ENCODE measurements around the gene GMDS.

The GMDS gene

DNA sequence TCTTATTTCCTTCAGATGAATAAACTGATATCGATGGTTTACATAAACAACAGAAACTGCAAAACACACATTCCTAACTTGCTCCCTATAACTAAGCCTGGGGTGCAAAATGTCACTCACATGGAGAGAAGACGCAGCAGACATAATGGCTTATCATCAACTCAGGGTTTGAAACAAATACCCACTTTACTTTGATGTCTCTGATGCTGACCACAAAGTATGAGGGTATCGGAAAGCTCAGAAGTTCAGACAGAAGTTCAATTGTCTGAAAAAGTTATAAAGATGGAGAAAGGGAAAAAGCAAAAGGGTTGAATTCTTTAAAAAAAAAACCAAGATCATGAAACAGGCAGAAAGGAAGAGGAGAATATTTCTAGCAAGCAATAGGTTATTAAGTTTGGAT lies 533.0 kb downstream of the GMDS start:
- Histone ChIP-seq H3K23ac (ENCODE audit: low read length in 2 of 2) (no peak overlapping the region), H2BK120ac (ENCODE audit: low read depth, low read length) (no peak overlapping the region), H3K4me3 (ENCODE audit: insufficient read depth in 1 of 2, low read depth in 1 of 2, low read length in 2 of 2) (no peak overlapping the region), H3K4me2 (ENCODE audit: low read length, poor library complexity, severe bottlenecking) (no peak overlapping the region), H3K27me3 (ENCODE audit: control insufficient read depth in 1 of 2, insufficient read depth in 1 of 2, low read length in 2 of 2) (no peaks in the 10 kb centered on the region), H2BK12ac (ENCODE audit: low read length in 2 of 2) (no peak overlapping the region), H3K4ac (ENCODE audit: low read depth in 1 of 2, low read length in 2 of 2) (no peak overlapping the region), H4K91ac (ENCODE audit: low read length) (no peak overlapping the region), H3K27ac (ENCODE audit: low read length, poor library complexity, severe bottlenecking) (no peak overlapping the region), H3K18ac (ENCODE audit: low read depth in 1 of 2, low read length in 2 of 2) (no peak overlapping the region), H2BK5ac (ENCODE audit: low read depth, low read length, poor library complexity, severe bottlenecking) (no peak overlapping the region), H2AK5ac (ENCODE audit: low read length, severe bottlenecking) (no peak overlapping the region), H3K79me1 (replicated peaks; ENCODE audit: low read length, poor library complexity, severe bottlenecking) (no peaks in the 10 kb centered on the region), H3K36me3 (ENCODE audit: control insufficient read depth in 1 of 2, insufficient read depth in 2 of 2, low read depth in 1 of 2, low read length in 2 of 2) (peaks cover 0 to 3% of the 10 kb centered on the region in 2 experiments), H3K9ac (ENCODE audit: low read length) (no peak overlapping the region), H3K14ac (ENCODE audit: low read length in 2 of 2) (no peak overlapping the region), H4K8ac (ENCODE audit: low read length) (no peak overlapping the region), H3K9me3 (ENCODE audit: control insufficient read depth, low read length) (no peaks in the 10 kb centered on the region), H3K4me1 (ENCODE audit: control insufficient read depth, insufficient read depth, low read depth, low read length) (peaks cover 4% of the 10 kb centered on the region), H2AFZ (ENCODE audit: low read depth, low read length) (no peak overlapping the region), H2BK15ac (ENCODE audit: low read depth, poor library complexity, severe bottlenecking) (no peak overlapping the region)
- no peak for DNase-seq
- 61% methylated on average over 3 of the region's 3 CpGs for WGBS

DNA sequence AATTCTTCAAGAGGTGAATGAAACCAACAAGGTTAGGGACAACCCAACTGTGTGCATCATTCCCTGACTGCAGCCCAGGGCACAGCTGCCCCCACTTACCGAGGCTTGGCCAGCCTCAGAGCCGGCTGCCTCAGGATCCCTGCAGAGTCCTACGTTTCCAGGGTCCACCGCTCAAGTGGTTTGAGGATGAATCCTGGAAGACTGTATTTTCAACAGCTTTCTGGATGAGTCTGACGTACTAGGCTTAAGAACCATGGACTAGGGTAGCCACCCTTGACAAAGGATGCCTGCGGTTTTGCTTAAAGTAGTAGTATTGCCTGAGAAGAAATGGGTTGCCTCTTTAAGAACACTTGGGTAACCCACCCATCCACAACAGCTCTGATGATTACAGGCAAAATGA lies 534.3 kb downstream of the GMDS start:
- H4K91ac ChIP-seq (ENCODE audit: low read length): no peak overlapping the region
- H3K9me3 ChIP-seq (ENCODE audit: control insufficient read depth, low read length): no peaks in the 10 kb centered on the region
- DNase-seq: no peak
- no peak overlapping the region for H3K4me3 ChIP-seq (ENCODE audit: insufficient read depth in 1 of 2, low read depth in 1 of 2, low read length in 2 of 2)
- no peak overlapping the region for H3K14ac ChIP-seq (ENCODE audit: low read length in 2 of 2)
- no peak overlapping the region for H2BK12ac ChIP-seq (ENCODE audit: low read length in 2 of 2)
- H3K79me1 ChIP-seq (replicated peaks; ENCODE audit: low read length, poor library complexity, severe bottlenecking): no peaks in the 10 kb centered on the region
- H3K23ac ChIP-seq (ENCODE audit: low read length in 2 of 2): no peak overlapping the region
- peaks cover 0 to 3% of the 10 kb centered on the region in 2 experiments for H3K36me3 ChIP-seq (ENCODE audit: control insufficient read depth in 1 of 2, insufficient read depth in 2 of 2, low read depth in 1 of 2, low read length in 2 of 2)
- H3K4me1 ChIP-seq (ENCODE audit: control insufficient read depth, insufficient read depth, low read depth, low read length): peaks cover 4% of the 10 kb centered on the region
- no peaks in the 10 kb centered on the region for H3K27me3 ChIP-seq (ENCODE audit: control insufficient read depth in 1 of 2, insufficient read depth in 1 of 2, low read length in 2 of 2)
- no peak overlapping the region for H3K9ac ChIP-seq (ENCODE audit: low read length)
- no peak overlapping the region for H2BK15ac ChIP-seq (ENCODE audit: low read depth, poor library complexity, severe bottlenecking)
- H2AK5ac ChIP-seq (ENCODE audit: low read length, severe bottlenecking): no peak overlapping the region
- no peak overlapping the region for H3K4ac ChIP-seq (ENCODE audit: low read depth in 1 of 2, low read length in 2 of 2)
- H3K4me2 ChIP-seq (ENCODE audit: low read length, poor library complexity, severe bottlenecking): no peak overlapping the region
- H3K27ac ChIP-seq (ENCODE audit: low read length, poor library complexity, severe bottlenecking): no peak overlapping the region
- no peak overlapping the region for H3K18ac ChIP-seq (ENCODE audit: low read depth in 1 of 2, low read length in 2 of 2)
- no peak overlapping the region for H2BK120ac ChIP-seq (ENCODE audit: low read depth, low read length)
- H2AFZ ChIP-seq (ENCODE audit: low read depth, low read length): no peak overlapping the region
- WGBS: 75% methylated on average over 6 of the region's 6 CpGs
- H2BK5ac ChIP-seq (ENCODE audit: low read depth, low read length, poor library complexity, severe bottlenecking): no peak overlapping the region
- no peak overlapping the region for H4K8ac ChIP-seq (ENCODE audit: low read length)

DNA sequence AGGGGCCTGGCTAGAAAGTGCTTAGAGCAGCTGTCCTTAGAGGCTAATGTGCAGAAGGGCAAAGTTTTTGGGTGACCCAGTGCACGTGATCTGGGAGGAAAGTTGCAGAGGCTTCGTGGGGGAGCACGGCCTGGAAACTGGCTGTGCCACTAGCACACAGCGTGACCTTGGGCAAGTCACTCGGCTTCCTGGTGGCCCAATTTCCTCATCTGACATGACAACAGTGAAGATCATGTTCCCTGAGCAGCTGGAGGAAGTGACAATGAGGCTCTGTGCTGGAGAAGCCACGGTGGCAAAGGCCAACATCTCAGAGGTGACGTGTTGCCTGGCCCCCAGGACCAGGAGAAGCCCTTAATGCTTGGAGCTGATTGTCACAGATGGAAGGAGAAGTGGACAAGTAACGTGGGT lies 536.2 kb downstream of the GMDS start:
- Histone ChIP-seq H3K4ac (ENCODE audit: low read depth in 1 of 2, low read length in 2 of 2) (no peak overlapping the region), H3K4me2 (ENCODE audit: low read length, poor library complexity, severe bottlenecking) (no peak overlapping the region), H4K91ac (ENCODE audit: low read length) (no peak overlapping the region), H3K4me1 (ENCODE audit: control insufficient read depth, insufficient read depth, low read depth, low read length) (peaks cover 7% of the 10 kb centered on the region), H2AFZ (ENCODE audit: low read depth, low read length) (no peak overlapping the region), H2BK5ac (ENCODE audit: low read depth, low read length, poor library complexity, severe bottlenecking) (no peak overlapping the region), H3K23ac (ENCODE audit: low read length in 2 of 2) (no peak overlapping the region), H2BK15ac (ENCODE audit: low read depth, poor library complexity, severe bottlenecking) (no peak overlapping the region), H2AK5ac (ENCODE audit: low read length, severe bottlenecking) (no peak overlapping the region), H2BK120ac (ENCODE audit: low read depth, low read length) (no peak overlapping the region), H3K9ac (ENCODE audit: low read length) (no peak overlapping the region), H3K36me3 (ENCODE audit: control insufficient read depth in 1 of 2, insufficient read depth in 2 of 2, low read depth in 1 of 2, low read length in 2 of 2) (peaks cover 0 to 3% of the 10 kb centered on the region in 2 experiments), H4K8ac (ENCODE audit: low read length) (no peak overlapping the region), H2BK12ac (ENCODE audit: low read length in 2 of 2) (no peak overlapping the region), H3K27me3 (ENCODE audit: control insufficient read depth in 1 of 2, insufficient read depth in 1 of 2, low read length in 2 of 2) (no peaks in the 10 kb centered on the region), H3K27ac (ENCODE audit: low read length, poor library complexity, severe bottlenecking) (no peak overlapping the region), H3K18ac (ENCODE audit: low read depth in 1 of 2, low read length in 2 of 2) (no peak overlapping the region), H3K9me3 (ENCODE audit: control insufficient read depth, low read length) (no peaks in the 10 kb centered on the region), H3K4me3 (ENCODE audit: insufficient read depth in 1 of 2, low read depth in 1 of 2, low read length in 2 of 2) (no peak overlapping the region), H3K14ac (ENCODE audit: low read length in 2 of 2) (no peak overlapping the region), H3K79me1 (replicated peaks; ENCODE audit: low read length, poor library complexity, severe bottlenecking) (no peaks in the 10 kb centered on the region)
- WGBS: 86% methylated on average over 8 of the region's 8 CpGs
- DNase-seq: no peak

DNA sequence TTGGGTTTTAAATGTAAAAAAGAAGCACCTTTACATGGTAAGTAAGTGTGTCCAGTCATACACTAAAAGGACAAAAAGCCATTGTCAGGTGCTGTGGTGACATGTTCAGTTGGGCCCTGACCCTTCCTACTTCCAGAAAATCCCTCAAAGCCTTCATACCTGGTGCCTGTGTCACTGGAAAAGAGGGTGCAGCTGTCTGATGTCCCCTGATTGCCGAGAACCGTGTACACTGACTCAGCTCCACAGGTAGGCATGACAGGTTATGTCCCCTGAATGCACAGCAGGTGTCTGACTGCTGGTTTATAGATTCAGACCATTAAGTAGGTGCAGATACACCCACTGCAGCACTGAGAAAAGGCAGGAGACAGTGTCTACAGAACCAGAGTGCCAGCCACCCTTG lies 536.6 kb downstream of the GMDS start:
- 92% methylated on average over 2 of the region's 2 CpGs for WGBS
- Histone ChIP-seq H3K23ac (ENCODE audit: low read length in 2 of 2) (no peak overlapping the region), H3K4me2 (ENCODE audit: low read length, poor library complexity, severe bottlenecking) (no peak overlapping the region), H3K79me1 (replicated peaks; ENCODE audit: low read length, poor library complexity, severe bottlenecking) (no peaks in the 10 kb centered on the region), H2BK15ac (ENCODE audit: low read depth, poor library complexity, severe bottlenecking) (no peak overlapping the region), H2BK120ac (ENCODE audit: low read depth, low read length) (no peak overlapping the region), H3K9me3 (ENCODE audit: control insufficient read depth, low read length) (no peaks in the 10 kb centered on the region), H3K14ac (ENCODE audit: low read length in 2 of 2) (no peak overlapping the region), H4K91ac (ENCODE audit: low read length) (no peak overlapping the region), H3K4ac (ENCODE audit: low read depth in 1 of 2, low read length in 2 of 2) (no peak overlapping the region), H3K4me3 (ENCODE audit: insufficient read depth in 1 of 2, low read depth in 1 of 2, low read length in 2 of 2) (no peak overlapping the region), H3K9ac (ENCODE audit: low read length) (no peak overlapping the region), H3K4me1 (ENCODE audit: control insufficient read depth, insufficient read depth, low read depth, low read length) (peaks cover 9% of the 10 kb centered on the region), H2BK12ac (ENCODE audit: low read length in 2 of 2) (no peak overlapping the region), H3K36me3 (ENCODE audit: control insufficient read depth in 1 of 2, insufficient read depth in 2 of 2, low read depth in 1 of 2, low read length in 2 of 2) (peaks cover 0 to 3% of the 10 kb centered on the region in 2 experiments), H4K8ac (ENCODE audit: low read length) (no peak overlapping the region), H2AFZ (ENCODE audit: low read depth, low read length) (no peak overlapping the region), H3K27me3 (ENCODE audit: control insufficient read depth in 1 of 2, insufficient read depth in 1 of 2, low read length in 2 of 2) (no peaks in the 10 kb centered on the region), H2AK5ac (ENCODE audit: low read length, severe bottlenecking) (no peak overlapping the region), H3K18ac (ENCODE audit: low read depth in 1 of 2, low read length in 2 of 2) (no peak overlapping the region), H3K27ac (ENCODE audit: low read length, poor library complexity, severe bottlenecking) (no peak overlapping the region), H2BK5ac (ENCODE audit: low read depth, low read length, poor library complexity, severe bottlenecking) (no peak overlapping the region)
- DNase-seq: no peak

Measured in mesenchymal stem cell (in vitro differentiated cells and primary cell).